HG02571 (cell line): ENCODE results near the gene PDE1C.
A peak's percentile ranks its signal among the peaks of the same experiment; 100 is the strongest.

Source experiments
- ATAC-seq: cut with Tn5 transposase; IDR thresholded peaks from one replicate; pipeline ENCODE4 v1.9.1; 2021; ENCODE audit warnings: mild to moderate bottlenecking, moderate library complexity; ENCODE audit not compliant: unreplicated experiment

Gene PDE1C

GRCh38 chr7:31788883-31789680 is 281.1 kb downstream of the PDE1C start:
- ATAC-seq, result no peak

- ATAC-seq, result no peak
Observed at GRCh38 chr7:31788445-31788844, 281.8 kb downstream of the PDE1C start.

- ATAC-seq, result no peak
Observed at GRCh38 chr7:31786326-31786725, 283.9 kb downstream of the PDE1C start.

GRCh38 chr7:31785101-31785500 is 285.1 kb downstream of the PDE1C start:
- ATAC-seq, result no peak

GRCh38 chr7:31783221-31783620 is 287.0 kb downstream of the PDE1C start:
- no peak for ATAC-seq

- ATAC-seq, result peak; percentile 83
Observed at GRCh38 chr7:31782411-31782991, 287.7 kb downstream of the PDE1C start.

- no peak for ATAC-seq
Observed at GRCh38 chr7:31778296-31778695, 291.9 kb downstream of the PDE1C start.

GRCh38 chr7:31776616-31777015 is 293.6 kb downstream of the PDE1C start:
- no peak for ATAC-seq

GRCh38 chr7:31775556-31775955 is 294.7 kb downstream of the PDE1C start:
- ATAC-seq, result no peak

- ATAC-seq, result no peak
Observed at GRCh38 chr7:31772211-31772610, 298.0 kb downstream of the PDE1C start.

GRCh38 chr7:31767686-31768358 is 302.4 kb downstream of the PDE1C start:
- no peak for ATAC-seq

- no peak for ATAC-seq
Observed at GRCh38 chr7:31764462-31764861, 305.7 kb downstream of the PDE1C start.

GRCh38 chr7:31763548-31763947 is 306.7 kb downstream of the PDE1C start:
- ATAC-seq, result no peak

- ATAC-seq, result no peak
Observed at GRCh38 chr7:31761646-31762045, 308.6 kb downstream of the PDE1C start.

GRCh38 chr7:31758755-31759154 is 311.5 kb downstream of the PDE1C start:
- no peak for ATAC-seq

- ATAC-seq, result no peak
Observed at GRCh38 chr7:31751726-31752125, 318.5 kb downstream of the PDE1C start.

GRCh38 chr7:31748084-31748483 is 322.1 kb downstream of the PDE1C start:
- no peak for ATAC-seq

GRCh38 chr7:31747553-31747952 is 322.7 kb downstream of the PDE1C start:
- no peak for ATAC-seq

GRCh38 chr7:31744294-31744874 is 325.8 kb downstream of the PDE1C start:
- ATAC-seq, result peak; percentile 94

- ATAC-seq, result no peak
Observed at GRCh38 chr7:31741852-31742251, 328.4 kb downstream of the PDE1C start.
